Stimulated activated naive CD8-positive, alpha-beta T cell treated with anti-CD3 and anti-CD28 coated beads, Interleukin-15, Interleukin-2, amounts not matched to agents 100 U/mL and 50 U/mL, for 24 hours (primary cell): ENCODE data around the gene GBP2.
A peak's percentile ranks its signal among the peaks of the same experiment; 100 is the strongest.
"Not testable (repeated sequence)": the region's sequence is repeated elsewhere in the genome, so short reads cannot be mapped to it uniquely, and the experiment has no call there.

Experiments
- ATAC-seq: fragments of 150-1000 bp; cut with Tn5 transposase; one replicate; pipeline ENCODE4 v1.10.0; 2021
- DNase-seq: peaks from one replicate; pipeline ENCODE4 v3.0.0; 2021

GBP2 gene

GRCh38 chr1:89125913-89126580 is at the start of gene GBP2:
Gene GBP2 (minus strand): TSS chr1:89126114. CDS start chr1:89121966, 4,148 bp downstream.
- peak; percentile 16 for DNase-seq
- ATAC-seq = peak; percentile 86

- ATAC-seq (no peak), DNase-seq (no peak)
These were observed 48.6 kb upstream of the GBP2 start for GRCh38 chr1:89174491-89174890.

GRCh38 chr1:89172468-89173143 is 46.7 kb upstream of the GBP2 start:
- DNase-seq (no peak), ATAC-seq (no peak)

GRCh38 chr1:89171067-89171438 is 45.1 kb upstream of the GBP2 start:
- DNase-seq (no peak), ATAC-seq (no peak)

- ATAC-seq (no peak), DNase-seq (no peak)
These were observed 44.5 kb upstream of the GBP2 start for GRCh38 chr1:89170170-89171066.

- DNase-seq (no peak), ATAC-seq (no peak)
These were observed 43.3 kb upstream of the GBP2 start for GRCh38 chr1:89169166-89169565.

GRCh38 chr1:89167590-89168230 is 41.8 kb upstream of the GBP2 start:
- ATAC-seq = no peak
- no peak for DNase-seq

GRCh38 chr1:89166705-89167104 is 40.8 kb upstream of the GBP2 start:
- DNase-seq (no peak), ATAC-seq (no peak)

GRCh38 chr1:89165811-89166210 is 39.9 kb upstream of the GBP2 start:
- ATAC-seq = no peak

GRCh38 chr1:89151047-89151446 is 25.1 kb upstream of the GBP2 start:
- DNase-seq (no peak), ATAC-seq (no peak)

More at GRCh38 chr1:89165811-89166210, 39.9 kb upstream of the GBP2 start:
- no peak for DNase-seq

GRCh38 chr1:89149976-89150375 is 24.1 kb upstream of the GBP2 start:
- no peak for ATAC-seq
- no peak for DNase-seq

- DNase-seq (no peak), ATAC-seq (no peak)
These were observed 23.3 kb upstream of the GBP2 start for GRCh38 chr1:89149229-89149628.

GRCh38 chr1:89147678-89148658 is 22.1 kb upstream of the GBP2 start:
- ATAC-seq = no peak
- no peak for DNase-seq

- no peak for ATAC-seq
- no peak for DNase-seq
These were observed 20.8 kb upstream of the GBP2 start for GRCh38 chr1:89146721-89147120.

- DNase-seq (no peak), ATAC-seq (no peak)
These were observed 17.6 kb upstream of the GBP2 start for GRCh38 chr1:89143484-89143883.

- ATAC-seq (no peak), DNase-seq (no peak)
These were observed 16.2 kb upstream of the GBP2 start for GRCh38 chr1:89142160-89142559.

GRCh38 chr1:89133747-89134146 is 7.8 kb upstream of the GBP2 start:
- ATAC-seq = no peak
- DNase-seq = no peak

- DNase-seq (no peak), ATAC-seq (no peak)
These were observed 4.8 kb upstream of the GBP2 start for GRCh38 chr1:89130716-89131115.

GRCh38 chr1:89129911-89130310 is 4.0 kb upstream of the GBP2 start:
- ATAC-seq (no peak), DNase-seq (no peak)

GRCh38 chr1:89128003-89128458 is 2.1 kb upstream of the GBP2 start:
- ATAC-seq = not testable (repeated sequence)
- peak; percentile 8 for DNase-seq
